HCT116 (cell line): ENCODE data around the gene C5AR2. TPM values are rescaled to one million over a fixed set of nuclear protein-coding genes. Genes with fewer than 3 reads are reported as not detected.

Experiments used
- ATAC-seq: fragments of 200-7000 bp; cut with Tn5 transposase; 2 replicates; pipeline ENCODE4 v1.9.1; 2020; ENCODE audit warnings: mild to moderate bottlenecking, moderate library complexity
- BruUV-seq: library from RNA; stranded (reverse); fragments of 400-500 nt; replicated peaks from 2 replicates; lab custom pipeline; 2021; lab: Mats Ljungman, UMichigan
- CTCF ChIA-PET: fragments of 300-600 bp; sonication (Branson Sonifier 250); formaldehyde crosslinking; loops from one replicate; lab custom pipeline; 2021; ENCODE audit warnings: antibody characterized with exemption; lab: Charles Lee
- POLR2A ChIA-PET: fragments of 300-600, 350-600 bp; sonication (Branson Sonifier 250); formaldehyde crosslinking; loops from one replicate; lab custom pipeline; 2021; ENCODE audit warnings: antibody characterized with exemption; lab: Charles Lee
- RAD21 ChIA-PET, 2 experiments: fragments of 300-600 bp; sonication (Branson Sonifier 250); formaldehyde crosslinking; loops; one replicate each; lab custom pipeline; 2023; ENCODE audit warnings: low total read pairs in 2 of 2; ENCODE audit not compliant: uncharacterized antibody in 2 of 2, unreplicated experiment in 2 of 2, low non-redundant PET in 1 of 2; lab: Charles Lee
- DNase-seq: peaks from one replicate; pipeline ENCODE4 v3.0.0-alpha.2; 2010; ENCODE audit warnings: low read depth, low spot score
- H2AFZ ChIP-seq: fragments of 200-600 bp; shearing (Covaris generic), sonication (generic); 2 replicates; pipeline ENCODE4 v1.6.1; 2017; ENCODE audit warnings: low read depth, mixed run types, mixed read lengths, antibody characterized with exemption, low read length; ENCODE audit not compliant: poor library complexity, severe bottlenecking
- H3K27ac ChIP-seq: 2 replicates; pipeline ENCODE4 v1.5.1; 2012; ENCODE audit warnings: low read depth, low read length
- H3K27me3 ChIP-seq: fragments of 200-600 bp; sonication (generic); 2 replicates; pipeline ENCODE4 v1.6.1; 2016; ENCODE audit warnings: mixed run types, low read length, mixed read lengths; ENCODE audit not compliant: insufficient read depth
- H3K36me3 ChIP-seq, 2 experiments: fragments of 200-500 bp in 1 of 2; fragments of 200-600 bp in 1 of 2; sonication (Bioruptor generic) in 1 of 2; sonication (generic) in 1 of 2; 2 replicates each; pipeline versions ENCODE4 v1.5.1 to v1.6.1; 2014 to 2016; ENCODE audit warnings: low read length in 2 of 2, inconsistent platforms in 1 of 2, mixed read lengths in 1 of 2, mixed run types in 1 of 2; ENCODE audit not compliant: insufficient read depth in 2 of 2, control insufficient read depth in 1 of 2
- H3K4me1 ChIP-seq, 2 experiments: fragments of 200-600 bp in 1 of 2; sonication (generic) in 1 of 2; 2 replicates each; pipeline versions ENCODE4 v1.5.1 to v1.6.1; 2012 to 2017; ENCODE audit warnings: low read length in 2 of 2, inconsistent platforms in 1 of 2, mild to moderate bottlenecking in 1 of 2, mixed read lengths in 1 of 2, mixed run types in 1 of 2, moderate library complexity in 1 of 2; ENCODE audit not compliant: insufficient read depth in 2 of 2, control insufficient read depth in 1 of 2
- H3K4me2 ChIP-seq: fragments of 200-600 bp; sonication (generic); 2 replicates; pipeline ENCODE4 v1.6.1; 2017; ENCODE audit warnings: mixed run types, low read length, mixed read lengths
- H3K4me3 ChIP-seq, 2 experiments: fragments of 200-600 bp in 1 of 2; sonication (generic) in 1 of 2; replicated peaks in 1 of 2; 2 replicates each; pipeline ENCODE4 v1.5.1; 2011 to 2016; ENCODE audit warnings: low read length in 2 of 2, control low read depth in 1 of 2, low read depth in 1 of 2, mild to moderate bottlenecking in 1 of 2, mixed read lengths in 1 of 2, mixed run types in 1 of 2
- H3K79me2 ChIP-seq: fragments of 200-600 bp; sonication (generic); 2 replicates; pipeline ENCODE4 v1.6.1; 2017; ENCODE audit warnings: mild to moderate bottlenecking, mixed run types, low read length, moderate library complexity, mixed read lengths; ENCODE audit not compliant: insufficient read depth
- H3K9ac ChIP-seq: fragments of 200-600 bp; sonication (generic); 2 replicates; pipeline ENCODE4 v1.6.1; 2016; ENCODE audit warnings: low read length, mixed read lengths
- H3K9me2 ChIP-seq: fragments of 200-600 bp; sonication (generic), shearing (Covaris generic); 2 replicates; pipeline ENCODE4 v1.6.1; 2017; ENCODE audit warnings: mixed run types, mild to moderate bottlenecking, moderate library complexity; ENCODE audit not compliant: insufficient read depth
- H3K9me3 ChIP-seq, 2 experiments: fragments of 200-500 bp in 1 of 2; fragments of 200-600 bp in 1 of 2; sonication (Bioruptor generic) in 1 of 2; sonication (generic) in 1 of 2; 2 replicates each; pipeline ENCODE4 v1.6.1; 2014 to 2017; ENCODE audit warnings: low read length in 2 of 2, mixed read lengths in 2 of 2, inconsistent platforms in 1 of 2, low read depth in 1 of 2, mild to moderate bottlenecking in 1 of 2, mixed run types in 1 of 2, moderate library complexity in 1 of 2; ENCODE audit not compliant: control insufficient read depth in 1 of 2, insufficient read depth in 1 of 2
- H4K20me1 ChIP-seq: fragments of 200-600 bp; sonication (generic), shearing (Covaris generic); 2 replicates; pipeline ENCODE4 v1.6.1; 2017; ENCODE audit warnings: mixed run types, mild to moderate bottlenecking, moderate library complexity; ENCODE audit not compliant: insufficient read depth
- ATF3 ChIP-seq: IDR thresholded peaks from 2 replicates; pipeline ENCODE4 v1.6.1; 2012
- CBX3 ChIP-seq: IDR thresholded peaks from 2 replicates; pipeline ENCODE4 v1.6.1; 2012; ENCODE audit warnings: low read depth
- CTCF ChIP-seq, 3 experiments: fragments of 200-600 bp in 1 of 3; sonication (generic) in 1 of 3; IDR thresholded peaks in 2 of 3; conservative IDR thresholded peaks in 1 of 3; 2 replicates each; pipeline ENCODE4 v1.5.1; 2012 to 2017; ENCODE audit warnings: low read depth in 2 of 3, low read length in 2 of 3, antibody characterized with exemption in 1 of 3, borderline replicate concordance in 1 of 3, control low read depth in 1 of 3, mild to moderate bottlenecking in 1 of 3, mixed read lengths in 1 of 3, mixed run types in 1 of 3, moderate library complexity in 1 of 3; ENCODE audit not compliant: insufficient read depth in 1 of 3
- EZH2 ChIP-seq: fragments of 200-600 bp; sonication (generic); IDR thresholded peaks from 2 replicates; pipeline ENCODE4 v1.6.1; 2017; ENCODE audit warnings: antibody characterized with exemption, mixed run types
- FOSL1 ChIP-seq: IDR thresholded peaks from 2 replicates; pipeline ENCODE4 v1.6.1; 2012; ENCODE audit warnings: low read depth
- RAD21 ChIP-seq: IDR thresholded peaks from 2 replicates; pipeline ENCODE4 v1.6.1; 2012; ENCODE audit warnings: low read depth, mild to moderate bottlenecking
- REST ChIP-seq: IDR thresholded peaks from 2 replicates; pipeline ENCODE4 v1.6.1; 2012; ENCODE audit warnings: low read depth
- SRF ChIP-seq: IDR thresholded peaks from 2 replicates; pipeline ENCODE4 v1.6.1; 2012; ENCODE audit warnings: low read depth
- TCF7L2 ChIP-seq: IDR thresholded peaks from 2 replicates; pipeline ENCODE4 v1.7.0; 2011; ENCODE audit warnings: borderline replicate concordance, inconsistent platforms; ENCODE audit not compliant: insufficient read depth, insufficient read length; ENCODE audit errors: extremely low read depth
- YY1 ChIP-seq: IDR thresholded peaks from 2 replicates; pipeline ENCODE4 v1.6.1; 2011; ENCODE audit warnings: low read length, low read depth, moderate library complexity, mild to moderate bottlenecking; ENCODE audit not compliant: insufficient replicate concordance; ENCODE audit errors: extremely low read depth
- ZBTB33 ChIP-seq: IDR thresholded peaks from 2 replicates; pipeline ENCODE4 v1.6.1; 2011; ENCODE audit warnings: mild to moderate bottlenecking, low read length, moderate library complexity; ENCODE audit not compliant: insufficient replicate concordance; ENCODE audit errors: extremely low read depth
- ZFX ChIP-seq: fragments of 450-650 bp; IDR thresholded peaks from 2 replicates; pipeline ENCODE4 v1.6.1; 2017
- ZNF274 ChIP-seq: fragments of 200-500 bp; sonication (Bioruptor generic); IDR thresholded peaks from 2 replicates; pipeline ENCODE4 v1.6.1; 2014; ENCODE audit warnings: mild to moderate bottlenecking, low read depth, low read length, inconsistent platforms
- intact Hi-C: fragments of 100-400 bp; cut with micrococcal nuclease; formaldehyde crosslinking; loops from 2 replicates; pipeline ENCODE4 v1.10.0; 2022
- total RNA-seq: library from RNA; stranded (reverse); gene quantifications from one replicate; pipeline ENCODE4 v1.2.1, GENCODE V29; 2021; ENCODE audit not compliant: unreplicated experiment
- TF ChIP-seq, protein P1 (sequence below): IDR thresholded peaks from 2 replicates; pipeline ENCODE4 v1.6.1; 2012

C5AR2 gene
- total RNA-seq, 1 experiment from 2014 or later, result 0.12 TPM

DNA sequence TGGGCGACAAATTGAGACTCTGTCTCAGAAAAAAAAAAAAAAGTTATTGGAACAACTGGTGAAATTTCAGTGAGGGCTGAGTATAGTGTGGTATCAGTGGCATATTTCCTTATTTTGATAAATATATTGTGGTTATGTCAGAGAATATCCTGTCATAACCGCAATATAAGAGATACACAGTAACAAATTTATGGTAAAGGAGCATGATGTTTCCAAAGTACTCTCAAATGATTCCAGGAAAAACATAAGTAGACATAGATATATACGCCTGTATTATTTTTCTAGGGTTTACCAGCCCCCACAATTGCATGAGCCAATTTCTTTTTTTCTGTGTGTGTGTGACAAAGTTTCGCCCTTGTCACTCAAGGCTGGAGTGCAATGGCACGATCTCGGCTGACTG is 28.0 kb upstream of the C5AR2 start (continued):
- TF ChIP-seq YY1, result no peak

DNA sequence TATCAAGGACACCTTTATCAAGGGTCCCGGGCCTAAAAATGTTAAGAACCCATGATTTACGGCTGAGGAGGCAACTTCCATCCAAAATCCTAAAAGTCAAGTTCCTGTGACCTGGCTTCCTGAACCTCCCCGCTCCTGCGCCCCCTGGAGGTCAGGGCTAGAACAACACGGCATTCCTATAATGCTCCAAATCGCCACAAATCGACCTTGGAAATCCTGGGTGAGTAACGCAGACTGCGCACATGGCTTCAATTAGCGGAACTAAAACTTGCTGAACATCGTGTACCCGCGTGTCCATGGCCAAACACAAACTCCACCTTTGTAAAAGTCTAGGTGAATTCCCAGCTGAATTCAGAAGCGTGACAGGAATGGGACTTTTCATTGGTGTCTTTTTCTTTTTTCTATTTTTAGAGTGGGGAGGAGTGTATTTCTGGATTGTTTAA is 26.6 kb upstream of the C5AR2 start:
- no peaks in the 10 kb centered on the region for H3K9me3 ChIP-seq
- peak; percentile 79 to 98 (median 98) for TF ChIP-seq CTCF (IDR thresholded peaks at IDR 0.05 in 2 of 3, conservative IDR thresholded peaks at IDR 0.05 in 1 of 3; ENCODE audit: borderline replicate concordance in 1 of 3, insufficient read depth in 1 of 3, low read depth in 2 of 3, low read length in 2 of 3)
- TF ChIP-seq RAD21, result peak; percentile 60
- no peak for TF ChIP-seq EZH2
- TF ChIP-seq YY1, result no peak
- TF ChIP-seq CBX3, result peak; percentile 19; the same call in 1 of the 2 replicates
- TF ChIP-seq, protein P1, sequence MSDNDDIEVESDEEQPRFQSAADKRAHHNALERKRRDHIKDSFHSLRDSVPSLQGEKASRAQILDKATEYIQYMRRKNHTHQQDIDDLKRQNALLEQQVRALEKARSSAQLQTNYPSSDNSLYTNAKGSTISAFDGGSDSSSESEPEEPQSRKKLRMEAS, result peak; percentile 84
- no peak for TF ChIP-seq REST
- TF ChIP-seq ZBTB33, result no peak
- no peak for TF ChIP-seq FOSL1
- TF ChIP-seq ZNF274, result no peak
- TF ChIP-seq ATF3, result no peak
- no peak for TF ChIP-seq TCF7L2
- TF ChIP-seq SRF, result no peak
- TF ChIP-seq ZFX, result no peak
- TF ChIP-seq, all 23 proteins: peak for 4
- no peaks in the 10 kb centered on the region for H3K79me2 ChIP-seq
- H3K4me2 ChIP-seq, result peak overlapping the region; percentile 56
- no peak overlapping the region for H3K27ac ChIP-seq
- POLR2A ChIA-PET, result no interaction called here
- no peaks in the 10 kb centered on the region for H3K9me2 ChIP-seq
- H2AFZ ChIP-seq, result peak overlapping the region; percentile 55
- peak; percentile 86 for ATAC-seq
- DNase-seq, result peak; percentile 61
- RAD21 ChIA-PET, result no interaction called here
- H3K36me3 ChIP-seq, result no peaks in the 10 kb centered on the region
- CTCF ChIA-PET, result interaction anchor here (0.7 to 1.5 kb wide), 6 partner anchors 10 to 123 kb away, joined by 3 to 6 read pairs (median 3); partner anchors contain the start of genes DHX34 and INAFM1
- TSS peak; percentile 45 for BruUV-seq
- peaks cover 8 to 31% of the 10 kb centered on the region in 2 experiments; a peak in 3 of 4 replicates for H3K4me1 ChIP-seq
- peak overlapping the region; percentile 37 for H3K9ac ChIP-seq
- no peaks in the 10 kb centered on the region for H4K20me1 ChIP-seq
- intact Hi-C loops, result no loop called here
- no peaks in the 10 kb centered on the region for H3K27me3 ChIP-seq
- no peak overlapping the region for H3K4me3 ChIP-seq
